Lung (tissue), 12 donors: ENCODE results near the gene ZBTB21. TPM values are rescaled to one million over a fixed set of nuclear protein-coding genes. Genes with fewer than 3 reads are reported as not detected.

ENCODE experiments used
- ATAC-seq: fragments of 200-7000 bp; cut with Tn5 transposase; one replicate; pipeline ENCODE4 v1.9.1; 2020; ENCODE audit warnings: moderate number of reproducible peaks; ENCODE audit not compliant: insufficient read depth, low FRiP score
- DNase-seq, 3 donors: peaks; one replicate each; pipeline ENCODE4 v3.0.0-alpha.2; 2013 to 2017
- H3K27ac ChIP-seq, 2 donors: one replicate each; pipeline ENCODE4 v1.5.1; 2013; ENCODE audit warnings: mild to moderate bottlenecking in 2 of 2, moderate library complexity in 2 of 2, control low read depth in 1 of 2, inconsistent platforms in 1 of 2, low read depth in 1 of 2, low read length in 1 of 2
- H3K27me3 ChIP-seq, 3 donors: one replicate each; pipeline ENCODE4 v1.5.1; 2013; ENCODE audit warnings: low read length in 2 of 3; ENCODE audit not compliant: control insufficient read depth in 3 of 3, insufficient read depth in 3 of 3
- H3K36me3 ChIP-seq, 4 donors: one replicate each; pipeline ENCODE4 v1.5.1; 2013; ENCODE audit warnings: low read length in 4 of 4, mild to moderate bottlenecking in 1 of 4, moderate library complexity in 1 of 4; ENCODE audit not compliant: control insufficient read depth in 4 of 4, insufficient read depth in 4 of 4
- H3K4me1 ChIP-seq, 5 donors: one replicate each; pipeline ENCODE4 v1.5.1; 2013; ENCODE audit warnings: low read length in 5 of 5, mild to moderate bottlenecking in 2 of 5, moderate library complexity in 1 of 5; ENCODE audit not compliant: control insufficient read depth in 5 of 5, insufficient read depth in 5 of 5
- H3K4me3 ChIP-seq: one replicate; pipeline ENCODE4 v1.5.1; 2013; ENCODE audit warnings: mild to moderate bottlenecking, control low read depth, moderate library complexity
- H3K9ac ChIP-seq, 2 donors: one replicate each; pipeline ENCODE4 v1.5.1; 2013; ENCODE audit warnings: low read length in 2 of 2, control low read depth in 1 of 2; ENCODE audit not compliant: insufficient read depth in 1 of 2
- H3K9me3 ChIP-seq, 4 donors: one replicate each; pipeline ENCODE4 v1.5.1; 2013; ENCODE audit warnings: low read length in 3 of 4, mild to moderate bottlenecking in 1 of 4, moderate library complexity in 1 of 4; ENCODE audit not compliant: control insufficient read depth in 4 of 4, insufficient read depth in 3 of 4
- CTCF ChIP-seq: IDR thresholded peaks from 2 replicates; pipeline ENCODE4 v1.5.1; 2012; ENCODE audit warnings: mild to moderate bottlenecking; ENCODE audit errors: control extremely low read depth, extremely low read depth
- WGBS, 2 donors: extraction: QIAGEN DNeasy Blood & Tissue Kit; methylation state at CpG; one replicate each; pipeline ENCODE4 v1.1.7; 2013; 5-methylcytosine and 5-hydroxymethylcytosine counted together
- polyA plus RNA-seq, 2 donors: library from polyadenylated mRNA; stranded (reverse); fragments of 200-250 nt; gene quantifications; one replicate each; pipeline ENCODE4 v1.2.1, GENCODE V29; 2013
- total RNA-seq, 2 donors: library from RNA; depleted of rRNA in 1 of 2; stranded (reverse); fragments of >200 nt in 1 of 2; gene quantifications; one replicate each; pipeline ENCODE4 v1.2.1, GENCODE V29; 2014 to 2021
- donor health status: control.
- donor health status: control.
- donor health status: Bipolar disorder and iron deficiency.
- donor health status: healthy.
- donor health status: DM: yes; HTN: yes; CAD: no.

The ZBTB21 gene
- total and polyA plus RNA-seq, 4 donors: 3.2 to 15.4 (median 7.5) TPM

- Histone ChIP-seq H3K4me3 (no peak overlapping the region), H3K9ac (no peak overlapping the region), H3K27me3 (no peaks in the 10 kb centered on the region), H3K4me1 (peaks cover 0 to 29% (median 13%) of the 10 kb centered on the region in 5 donors), H3K36me3 (no peaks in the 10 kb centered on the region), H3K27ac (no peak overlapping the region), H3K9me3 (no peaks in the 10 kb centered on the region)
- DNase-seq (peak in 1 of 3 donors; percentile 16), ATAC-seq (no peak)
- WGBS, 2 donors: 82 to 84% methylated on average over 26 of the region's 26 CpGs
- TF ChIP-seq CTCF: no peak
These were observed 17.9 kb upstream of the ZBTB21 start for GRCh38 chr21:42027822-42028765.

GRCh38 chr21:42027085-42027821 is 17.1 kb upstream of the ZBTB21 start:
- H3K36me3 ChIP-seq: no peaks in the 10 kb centered on the region
- no peak for DNase-seq
- no peaks in the 10 kb centered on the region for H3K9me3 ChIP-seq
- no peaks in the 10 kb centered on the region for H3K27me3 ChIP-seq
- no peak overlapping the region for H3K9ac ChIP-seq
- H3K4me3 ChIP-seq: no peak overlapping the region
- WGBS, 2 donors: 90 to 93% methylated on average over 6 of the region's 6 CpGs
- no peak for TF ChIP-seq CTCF
- no peak for ATAC-seq
- H3K4me1 ChIP-seq: peaks cover 0 to 29% (median 13%) of the 10 kb centered on the region in 5 donors
- no peak overlapping the region for H3K27ac ChIP-seq

- H3K9ac ChIP-seq: no peak overlapping the region
- H3K27me3 ChIP-seq: peaks cover 0 to under 1% (median 0%) of the 10 kb centered on the region in 3 donors
- 90 to 91% methylated on average over 9 of the region's 9 CpGs for WGBS, 2 donors
- no peaks in the 10 kb centered on the region for H3K9me3 ChIP-seq
- H3K27ac ChIP-seq: no peak overlapping the region
- H3K4me1 ChIP-seq: peaks cover 0 to 29% (median 13%) of the 10 kb centered on the region in 5 donors
- no peak for ATAC-seq
- no peak for TF ChIP-seq CTCF
- H3K4me3 ChIP-seq: no peak overlapping the region
- H3K36me3 ChIP-seq: no peaks in the 10 kb centered on the region
- DNase-seq: peak; percentile 39 to 53 (median 48)
These were observed 15.9 kb upstream of the ZBTB21 start for GRCh38 chr21:42026082-42026435.
